Measurements from ENCODE around the gene GRIK4.

The GRIK4 gene

DNA sequence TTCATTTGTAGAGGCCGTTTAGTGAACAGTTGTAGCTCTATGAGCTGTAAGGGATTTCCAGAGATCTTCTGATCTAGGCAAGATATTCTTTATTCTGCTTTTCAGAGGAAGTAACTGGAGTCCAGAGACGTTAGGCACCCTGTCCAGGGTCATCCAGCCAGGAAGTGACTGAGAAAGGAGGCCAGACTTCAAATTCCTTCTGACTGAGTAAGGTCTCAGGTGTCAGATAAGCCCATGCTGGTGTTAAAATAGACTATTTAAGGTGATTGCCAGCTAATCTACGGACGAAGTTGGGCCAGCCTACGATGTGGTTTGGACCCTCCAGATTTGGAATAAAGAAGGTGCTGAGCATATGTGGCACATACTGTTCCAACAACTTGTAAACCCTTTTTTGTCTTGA lies 54.6 kb downstream of the GRIK4 start:
- no peaks in the 10 kb centered on the region for H4K20me1 ChIP-seq (ENCODE audit: insufficient read depth, low read length, poor library complexity, severe bottlenecking)
- TF ChIP-seq EZH2phosphoT487 (IDR thresholded peaks at IDR 0.05; ENCODE audit: borderline replicate concordance) (no peak), CTCF (conservative IDR thresholded peaks at IDR 0.05; ENCODE audit: low read length) (no peak)
- H3K4me2 ChIP-seq (ENCODE audit: low read depth, low read length, poor library complexity, severe bottlenecking) = no peak overlapping the region
- H3F3A ChIP-seq (ENCODE audit: low read depth) = no peaks in the 10 kb centered on the region
- H3K4me1 ChIP-seq (ENCODE audit: insufficient read depth, low read length, poor library complexity, severe bottlenecking) = no peaks in the 10 kb centered on the region
- no peaks in the 10 kb centered on the region for H3K27me3 ChIP-seq (ENCODE audit: insufficient read depth, low read length, poor library complexity, severe bottlenecking)
- no peak overlapping the region for H3K4me3 ChIP-seq (ENCODE audit: low read length, poor library complexity, severe bottlenecking)
- no peaks in the 10 kb centered on the region for H3K36me3 ChIP-seq (ENCODE audit: insufficient read depth, low read length)
- no peak overlapping the region for H2AFZ ChIP-seq (ENCODE audit: low read length)
- no peaks in the 10 kb centered on the region for H3K79me2 ChIP-seq (ENCODE audit: insufficient read depth, low read length)
- H3K9me2 ChIP-seq (replicated peaks; ENCODE audit: low read depth, low read length) = no peaks in the 10 kb centered on the region
- no peaks in the 10 kb centered on the region for H3K9me3 ChIP-seq (ENCODE audit: insufficient read depth, low read depth, low read length)
- H3K9ac ChIP-seq (ENCODE audit: low read depth, low read length, poor library complexity, severe bottlenecking) = no peak overlapping the region

GRCh38 chr11:120568572-120569307 lies 57.2 kb downstream of the GRIK4 start:
- Histone ChIP-seq H2AFZ (ENCODE audit: low read length) (no peak overlapping the region), H3K27me3 (ENCODE audit: insufficient read depth, low read length, poor library complexity, severe bottlenecking) (no peaks in the 10 kb centered on the region), H3K79me2 (ENCODE audit: insufficient read depth, low read length) (no peaks in the 10 kb centered on the region), H3K36me3 (ENCODE audit: insufficient read depth, low read length) (no peaks in the 10 kb centered on the region), H3K4me1 (ENCODE audit: insufficient read depth, low read length, poor library complexity, severe bottlenecking) (no peaks in the 10 kb centered on the region), H3K9me3 (ENCODE audit: insufficient read depth, low read depth, low read length) (no peaks in the 10 kb centered on the region), H4K20me1 (ENCODE audit: insufficient read depth, low read length, poor library complexity, severe bottlenecking) (no peaks in the 10 kb centered on the region), H3F3A (ENCODE audit: low read depth) (no peaks in the 10 kb centered on the region), H3K4me2 (ENCODE audit: low read depth, low read length, poor library complexity, severe bottlenecking) (no peak overlapping the region), H3K4me3 (ENCODE audit: low read length, poor library complexity, severe bottlenecking) (no peak overlapping the region), H3K9me2 (replicated peaks; ENCODE audit: low read depth, low read length) (no peaks in the 10 kb centered on the region), H3K9ac (ENCODE audit: low read depth, low read length, poor library complexity, severe bottlenecking) (no peak overlapping the region)
- TF ChIP-seq EZH2phosphoT487 (IDR thresholded peaks at IDR 0.05; ENCODE audit: borderline replicate concordance) = no peak
- TF ChIP-seq CTCF (conservative IDR thresholded peaks at IDR 0.05; ENCODE audit: low read length) = no peak

DNA sequence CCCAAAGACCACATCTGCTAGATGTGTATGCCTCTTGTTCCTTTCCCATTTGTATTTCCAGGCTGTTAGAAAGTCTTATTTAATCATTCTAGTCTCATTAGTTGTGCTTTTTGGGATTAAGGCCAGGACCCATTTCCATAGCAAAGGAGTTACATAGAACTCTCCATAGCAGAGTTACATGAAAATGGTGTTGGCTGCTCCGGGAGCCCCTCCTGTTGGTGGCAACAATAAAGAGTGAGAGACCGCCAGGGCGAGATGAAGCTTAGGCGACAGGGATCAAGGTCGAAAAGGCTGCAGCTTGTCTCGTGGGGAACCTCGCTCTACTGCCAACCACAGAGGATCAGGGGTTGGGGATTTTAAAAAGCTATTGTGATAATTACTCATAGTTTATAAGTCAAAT lies 58.3 kb downstream of the GRIK4 start:
- H3K79me2 ChIP-seq (ENCODE audit: insufficient read depth, low read length) = no peaks in the 10 kb centered on the region
- no peak for TF ChIP-seq EZH2phosphoT487 (IDR thresholded peaks at IDR 0.05; ENCODE audit: borderline replicate concordance)
- TF ChIP-seq CTCF (conservative IDR thresholded peaks at IDR 0.05; ENCODE audit: low read length) = no peak

More for the DNA sequence above, 58.3 kb downstream of the GRIK4 start:
- Histone ChIP-seq H3K4me1 (ENCODE audit: insufficient read depth, low read length, poor library complexity, severe bottlenecking) (no peaks in the 10 kb centered on the region), H4K20me1 (ENCODE audit: insufficient read depth, low read length, poor library complexity, severe bottlenecking) (no peaks in the 10 kb centered on the region), H3K9me2 (replicated peaks; ENCODE audit: low read depth, low read length) (no peaks in the 10 kb centered on the region), H3K9ac (ENCODE audit: low read depth, low read length, poor library complexity, severe bottlenecking) (no peak overlapping the region), H3K27me3 (ENCODE audit: insufficient read depth, low read length, poor library complexity, severe bottlenecking) (no peaks in the 10 kb centered on the region), H2AFZ (ENCODE audit: low read length) (no peak overlapping the region), H3K4me3 (ENCODE audit: low read length, poor library complexity, severe bottlenecking) (no peak overlapping the region), H3K9me3 (ENCODE audit: insufficient read depth, low read depth, low read length) (no peaks in the 10 kb centered on the region), H3K4me2 (ENCODE audit: low read depth, low read length, poor library complexity, severe bottlenecking) (no peak overlapping the region), H3K36me3 (ENCODE audit: insufficient read depth, low read length) (no peaks in the 10 kb centered on the region), H3F3A (ENCODE audit: low read depth) (no peaks in the 10 kb centered on the region)
